NOMO-1 treated with dmso at 0.1 percent for 144 hours (cell line): ENCODE measurements around the gene RREB1.
"Not testable (repeated sequence)": the region's sequence is repeated elsewhere in the genome, so short reads cannot be mapped to it uniquely, and the experiment has no call there.

Experiments
- DNase-seq: peaks from one replicate; lab custom pipeline; 2025; ENCODE audit not compliant: unreplicated experiment; lab: John Stamatoyannopoulos, UW

Gene RREB1

DNA sequence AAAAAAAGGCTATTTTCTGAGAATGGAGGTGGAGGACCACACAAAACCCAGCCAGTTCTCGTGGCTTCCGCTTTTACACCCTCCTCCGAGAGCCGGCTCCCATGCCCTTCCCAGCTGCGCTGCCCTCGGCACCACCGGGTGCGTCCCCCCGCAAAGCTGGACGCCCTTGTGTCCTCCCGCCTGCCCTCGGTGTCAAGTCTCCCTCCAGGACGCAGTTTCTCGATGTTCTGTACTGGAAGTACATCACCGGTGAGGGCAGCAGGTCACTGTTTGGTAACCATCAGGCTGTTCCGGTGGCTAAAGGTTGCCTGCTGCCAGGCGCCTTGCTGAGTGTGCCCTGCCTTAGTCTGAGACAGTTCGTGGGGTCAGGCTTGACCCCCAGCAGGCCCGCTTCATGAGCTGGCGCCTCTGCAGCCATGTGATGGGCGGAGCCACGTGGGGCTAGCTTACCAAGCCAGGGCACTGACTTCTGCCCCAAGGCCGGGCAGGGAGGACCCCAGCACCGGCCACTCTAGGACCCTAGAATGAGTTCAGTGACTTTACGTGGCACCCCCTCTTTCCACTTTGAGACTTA is 34.6 kb downstream of the RREB1 start:
- DNase-seq, result no peak

DNA sequence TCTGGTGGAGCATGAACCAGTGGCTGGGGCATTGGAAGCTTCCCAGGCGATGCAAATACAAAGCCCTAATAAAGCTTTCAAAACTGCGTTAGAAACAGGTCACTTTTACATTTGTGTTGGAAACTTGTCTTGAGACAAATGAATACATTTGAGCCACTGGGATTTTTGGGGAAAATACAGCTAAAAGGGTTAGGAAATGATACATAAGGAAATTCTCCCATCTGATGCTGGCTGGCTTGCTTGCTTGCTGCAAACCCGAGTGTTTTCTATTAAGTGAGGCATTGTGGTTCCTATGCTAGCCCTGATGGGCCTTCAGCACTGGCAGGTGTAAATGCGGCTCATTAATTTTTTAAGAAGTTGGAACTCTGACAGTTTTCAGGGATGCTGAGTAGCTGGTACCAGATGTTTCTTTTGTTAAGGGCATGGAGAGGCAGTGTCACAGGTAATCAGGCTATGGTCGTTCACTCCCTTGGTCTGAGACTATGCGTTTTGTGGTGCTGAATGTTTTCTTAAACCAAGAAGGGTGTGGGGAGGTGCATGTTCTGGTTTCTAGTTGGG is 35.2 kb downstream of the RREB1 start:
- no peak for DNase-seq

DNA sequence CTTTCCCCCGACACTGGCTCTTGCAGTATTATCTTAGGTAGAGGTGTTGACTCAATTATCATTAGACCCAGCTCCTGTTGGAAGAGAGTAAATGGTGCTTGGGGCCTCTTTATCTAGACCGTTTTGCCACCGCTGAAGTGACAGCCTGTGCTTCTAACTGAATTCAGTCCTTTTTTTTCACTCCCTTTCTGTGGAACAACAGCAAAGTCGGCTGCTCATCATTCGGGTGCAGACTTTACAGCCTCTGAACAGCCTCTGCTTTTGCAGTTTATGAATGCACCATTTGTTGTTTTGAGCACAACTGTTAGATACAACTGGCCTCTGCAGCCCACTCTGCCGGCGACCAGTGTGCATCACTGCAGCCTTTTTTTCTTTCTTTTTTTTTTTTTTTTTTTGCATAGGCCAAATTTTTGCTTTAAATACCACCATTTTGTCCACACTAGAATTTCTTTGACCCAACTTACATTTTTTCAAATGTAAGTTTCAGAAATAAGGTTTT is 35.8 kb downstream of the RREB1 start:
- DNase-seq, result no peak

DNA sequence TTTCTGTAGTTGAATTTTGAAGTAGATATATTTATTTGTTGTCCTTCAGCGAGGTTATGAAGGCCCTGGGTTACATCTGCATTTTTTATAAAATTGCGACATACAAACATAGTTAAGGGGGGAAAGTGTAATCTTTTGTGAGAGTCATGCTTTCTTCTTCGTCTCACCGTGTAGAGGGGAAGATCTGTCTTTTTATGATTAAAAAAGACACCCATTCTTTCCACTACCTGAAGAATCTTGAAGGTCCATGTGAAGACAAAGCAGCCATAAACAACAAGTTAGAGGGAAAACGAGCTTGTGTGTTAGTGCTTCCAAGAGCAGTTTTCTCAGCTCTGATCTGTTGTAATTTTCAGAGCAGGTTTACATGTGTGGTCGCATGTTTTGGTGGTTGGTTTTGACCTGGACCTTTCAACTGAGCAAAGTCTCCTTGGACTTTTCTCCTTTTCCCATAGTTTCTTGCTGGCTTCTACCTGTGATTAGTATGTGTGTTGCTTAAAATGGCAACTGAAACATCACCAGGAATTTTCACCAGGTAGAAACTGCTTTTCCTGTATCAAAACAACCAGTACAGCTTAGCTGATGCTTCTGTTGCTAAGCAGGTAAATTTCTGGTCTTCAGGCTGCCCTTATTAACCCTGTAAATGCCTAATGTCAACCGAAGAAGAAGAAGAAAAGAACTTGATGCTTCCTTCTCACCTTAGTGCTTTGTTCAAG is 37.3 kb downstream of the RREB1 start:
- no peak for DNase-seq

DNA sequence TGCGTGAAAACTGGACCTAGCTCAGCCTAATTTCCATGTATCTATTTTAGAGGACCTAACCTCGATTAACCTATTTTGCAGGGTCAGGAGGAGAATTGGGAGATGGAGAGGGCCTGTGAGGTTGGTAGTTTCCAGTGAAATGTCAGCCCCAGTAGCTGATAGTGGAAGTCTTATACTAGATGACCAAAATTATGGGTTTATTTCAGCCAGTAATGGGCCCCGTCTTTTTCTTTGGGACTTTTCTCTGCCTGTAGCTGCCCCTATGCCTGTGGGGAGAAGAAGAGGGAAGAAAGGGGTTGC is 37.8 kb downstream of the RREB1 start:
- DNase-seq, result no peak

DNA sequence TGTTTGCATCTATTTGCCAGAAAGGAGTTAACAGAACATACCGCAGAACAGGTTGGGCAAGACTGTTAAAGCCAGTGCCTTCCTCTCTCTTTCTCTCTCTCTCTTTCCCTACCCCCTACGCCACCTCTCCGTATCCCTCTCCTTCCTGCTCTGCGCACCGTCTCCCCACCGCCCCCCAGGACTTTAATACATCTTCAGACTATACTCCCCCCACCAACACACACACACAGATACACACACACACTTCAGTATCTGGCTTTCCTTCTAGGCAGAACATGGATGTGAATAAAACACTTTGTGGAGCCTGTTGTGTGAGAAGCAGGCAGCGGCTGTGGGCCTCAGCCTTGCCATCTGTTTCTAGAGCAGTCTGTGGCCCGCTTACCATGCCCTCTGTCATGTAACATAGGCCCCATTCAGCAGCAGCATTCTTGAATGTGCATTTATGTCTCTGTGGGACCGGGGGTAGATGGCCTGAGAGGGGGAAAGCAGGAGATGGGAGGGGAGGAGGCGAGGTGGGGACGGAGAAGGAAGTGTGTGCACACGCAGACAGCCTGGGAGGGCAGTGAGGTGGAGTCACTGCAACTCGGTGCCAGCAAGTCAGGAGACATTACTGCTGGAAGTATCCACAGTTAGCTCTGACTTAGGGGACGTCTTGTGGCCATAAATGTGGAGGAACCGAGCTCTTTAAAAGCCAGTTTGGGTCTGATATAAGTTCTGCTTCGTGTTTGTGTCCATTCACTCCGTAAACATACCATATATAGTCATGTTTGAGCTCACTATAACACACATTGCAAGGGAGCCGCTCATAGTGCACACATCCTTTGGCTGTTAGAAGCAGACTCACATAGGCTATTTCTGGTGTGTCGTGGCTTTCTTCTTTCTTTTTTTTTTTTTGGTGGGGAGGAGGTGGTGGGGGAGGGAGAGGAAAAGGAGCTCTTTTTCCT is 38.4 kb downstream of the RREB1 start:
- peak; percentile 71 for DNase-seq

GRCh38 chr6:7147051-7147671 is 39.4 kb downstream of the RREB1 start:
- DNase-seq, result no peak

DNA sequence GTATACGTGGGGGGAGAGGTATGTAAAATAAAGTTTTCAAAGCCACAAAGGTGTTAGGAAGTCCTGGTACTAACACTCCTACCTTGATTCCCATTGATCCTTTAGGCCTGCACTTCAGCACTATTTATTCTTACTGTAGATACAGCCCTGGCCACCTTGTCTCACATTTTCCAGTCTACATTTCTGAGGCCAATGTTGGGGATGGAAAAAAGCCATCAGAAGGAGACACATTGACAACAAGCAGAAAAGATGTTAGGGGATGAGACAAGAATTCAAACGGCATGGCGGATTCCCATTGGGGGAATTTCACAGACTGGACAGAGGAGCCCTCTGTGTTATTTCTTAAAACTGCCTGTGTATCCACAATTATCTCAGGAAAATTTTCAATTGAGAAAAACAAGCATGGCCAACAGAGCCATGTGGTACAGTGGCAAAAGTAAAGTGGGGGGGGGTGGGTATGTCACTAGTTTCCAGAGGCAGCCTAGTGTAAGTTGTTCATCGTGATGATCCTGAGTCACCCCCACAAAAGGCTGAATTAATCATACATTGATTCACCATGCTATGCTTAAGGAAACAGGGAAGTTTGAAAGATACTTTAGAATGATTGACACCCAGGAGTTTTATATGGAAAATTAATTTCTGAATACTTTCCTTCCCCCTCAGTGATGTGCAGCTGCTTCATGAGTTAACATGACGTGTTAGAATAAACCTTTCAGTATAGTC is 40.5 kb downstream of the RREB1 start:
- no peak for DNase-seq

DNA sequence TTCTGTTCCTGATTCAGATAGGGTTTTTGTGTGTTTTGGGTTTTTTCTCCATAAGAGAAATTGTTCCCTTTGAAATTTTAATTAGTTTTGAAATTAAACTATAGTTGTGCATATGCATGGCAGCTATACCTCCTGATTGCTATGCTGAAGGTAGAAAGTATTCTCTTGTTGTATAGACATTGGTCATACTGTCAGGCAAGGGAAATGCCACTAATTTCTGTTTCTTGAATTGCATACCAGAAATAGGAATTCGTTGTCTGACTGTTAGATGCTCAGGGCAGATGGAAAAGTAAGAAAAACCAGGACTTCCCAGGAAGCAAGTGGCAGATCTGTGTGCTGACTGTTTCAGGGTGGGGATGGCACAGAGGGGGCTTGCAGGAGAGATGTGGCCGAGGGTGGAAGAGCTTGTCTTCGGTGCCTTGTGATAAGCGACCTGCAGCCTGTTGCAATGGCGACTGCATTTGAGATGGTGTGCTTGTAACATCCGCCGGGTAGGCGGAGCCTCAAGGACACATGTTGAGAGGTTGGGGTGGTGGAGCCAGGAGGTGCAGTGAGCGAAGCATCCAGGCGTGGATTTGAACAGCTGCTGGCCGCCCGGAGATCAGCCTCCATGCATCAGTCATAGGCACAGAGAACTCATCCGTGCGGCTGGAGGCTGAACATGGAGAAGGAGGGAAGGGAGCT is 42.8 kb downstream of the RREB1 start:
- DNase-seq, result no peak

GRCh38 chr6:7151381-7151780 is 43.6 kb downstream of the RREB1 start:
- no peak for DNase-seq

DNA sequence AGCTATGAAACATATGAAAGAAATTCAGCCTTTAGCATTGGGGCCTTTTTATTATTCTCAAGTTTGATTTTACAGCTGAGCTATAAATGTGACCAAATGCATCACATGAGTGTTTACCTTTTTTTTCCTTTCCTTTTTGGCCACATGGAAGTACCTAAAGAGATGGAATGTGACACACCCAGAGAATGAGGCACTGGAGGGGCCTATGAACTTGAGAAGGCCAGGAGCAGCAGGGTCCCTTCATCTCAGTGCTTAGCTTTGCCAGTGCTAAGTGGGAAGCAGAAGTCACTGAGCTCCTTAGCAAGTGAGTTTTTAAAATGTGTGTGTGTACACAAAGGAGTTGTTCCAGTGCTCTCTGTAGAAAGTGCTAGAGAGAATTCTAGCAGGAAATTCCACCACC is 44.7 kb downstream of the RREB1 start:
- DNase-seq, result no peak

DNA sequence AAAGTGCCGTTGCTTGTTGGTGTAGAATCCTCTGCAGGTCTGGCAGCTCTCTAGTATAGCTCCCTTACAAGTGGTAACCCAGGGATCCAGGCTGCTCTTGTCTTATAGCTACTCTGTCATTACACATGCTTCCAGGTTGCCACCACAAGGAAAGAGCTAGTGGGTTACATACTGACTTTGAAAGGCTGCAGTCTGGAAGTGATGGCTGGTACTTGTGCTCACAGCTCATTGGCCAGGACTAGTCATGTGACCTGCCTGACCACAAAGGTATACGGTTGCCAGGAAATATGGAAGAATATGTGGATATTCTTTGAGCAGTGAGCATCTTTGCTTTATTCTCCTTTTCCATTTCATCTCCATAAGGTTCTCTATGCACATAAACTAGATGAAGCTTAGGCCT is 46.0 kb downstream of the RREB1 start:
- DNase-seq, result no peak

GRCh38 chr6:7154341-7155139 is 46.8 kb downstream of the RREB1 start:
- DNase-seq, result peak; percentile 90

- DNase-seq, result no peak
Measured at GRCh38 chr6:7155871-7156579, 48.3 kb downstream of the RREB1 start.

DNA sequence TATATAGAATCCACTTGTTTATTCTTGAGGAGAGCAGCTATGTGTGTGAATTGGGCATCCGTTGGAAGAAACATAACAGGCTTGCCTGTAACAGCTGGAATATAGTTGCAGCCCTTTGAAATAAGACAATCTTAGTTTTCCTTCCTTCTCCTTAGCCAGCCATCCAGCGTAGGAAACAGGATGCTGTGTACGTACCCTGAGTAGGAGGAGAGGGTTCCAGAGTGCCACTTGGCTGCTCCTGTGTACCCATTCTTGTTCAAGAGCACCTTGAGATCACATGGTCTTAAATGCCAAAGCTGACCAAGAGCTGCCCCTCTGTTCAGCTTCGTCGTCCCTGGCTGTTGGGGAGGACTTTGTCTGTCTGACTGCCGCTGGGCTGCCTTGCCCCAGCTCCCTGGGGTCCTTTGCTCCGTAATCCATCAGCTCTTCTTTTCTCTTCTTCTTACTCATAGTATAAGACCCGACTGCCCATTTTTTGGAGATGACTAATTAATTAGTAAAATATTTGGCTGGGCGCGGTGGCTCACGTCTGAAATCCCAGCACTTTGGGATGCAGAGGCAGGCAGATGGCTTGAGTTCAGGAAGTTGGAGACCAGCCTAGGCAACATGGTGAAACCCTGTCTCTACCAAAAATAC is 49.0 kb downstream of the RREB1 start:
- no peak for DNase-seq

DNA sequence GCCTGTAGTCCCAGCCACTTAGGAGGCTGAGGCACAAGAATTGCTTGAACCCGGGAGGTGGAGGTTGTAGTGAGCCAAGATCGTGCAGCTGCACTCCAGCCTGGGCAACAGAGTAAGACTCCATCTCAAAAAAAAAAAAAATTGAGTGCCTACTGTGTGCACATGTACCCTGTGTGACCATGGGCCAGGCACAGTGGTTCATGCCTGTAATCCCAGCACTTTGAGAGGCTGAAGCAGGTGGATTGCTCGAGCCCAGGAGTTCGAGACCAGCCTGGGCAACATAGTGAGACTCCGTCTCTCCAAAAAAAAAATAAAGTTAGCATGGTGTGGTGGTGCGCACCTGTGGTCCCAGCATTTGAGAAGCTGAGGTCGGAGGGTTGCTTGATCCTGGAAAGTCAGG is 49.5 kb downstream of the RREB1 start:
- not testable (repeated sequence) for DNase-seq

GRCh38 chr6:7157752-7158616 is 50.2 kb downstream of the RREB1 start:
- no peak for DNase-seq
